ENCODE data around the gene PSTPIP1.

The PSTPIP1 gene

GRCh38 chr15:76978522-76979330 is 16.2 kb upstream of the PSTPIP1 start:
- no peak for DNase-seq (ENCODE audit: low spot score)

GRCh38 chr15:76979331-76979925 is 15.5 kb upstream of the PSTPIP1 start:
- peak; percentile 54 for DNase-seq (ENCODE audit: low spot score)

GRCh38 chr15:76979996-76980520 is 14.9 kb upstream of the PSTPIP1 start:
- no peak for DNase-seq (ENCODE audit: low spot score)

- DNase-seq (ENCODE audit: low spot score): no peak
Measured at GRCh38 chr15:76982356-76982755, 12.6 kb upstream of the PSTPIP1 start.

GRCh38 chr15:76982756-76983155 is 12.2 kb upstream of the PSTPIP1 start:
- DNase-seq (ENCODE audit: low spot score): no peak

- no peak for DNase-seq (ENCODE audit: low spot score)
Measured at GRCh38 chr15:76983590-76984375, 11.1 kb upstream of the PSTPIP1 start.

GRCh38 chr15:76986743-76987142 is 8.2 kb upstream of the PSTPIP1 start:
- no peak for DNase-seq (ENCODE audit: low spot score)

GRCh38 chr15:76987276-76987675 is 7.7 kb upstream of the PSTPIP1 start:
- no peak for DNase-seq (ENCODE audit: low spot score)

GRCh38 chr15:76987896-76988860 is 6.7 kb upstream of the PSTPIP1 start:
- no peak for DNase-seq (ENCODE audit: low spot score)

GRCh38 chr15:76988867-76989780 is 5.8 kb upstream of the PSTPIP1 start:
- DNase-seq (ENCODE audit: low spot score): no peak

- no peak for DNase-seq (ENCODE audit: low spot score)
Measured at GRCh38 chr15:76991048-76991447, 3.9 kb upstream of the PSTPIP1 start.

GRCh38 chr15:76991741-76992645 is 2.9 kb upstream of the PSTPIP1 start:
- DNase-seq (ENCODE audit: low spot score): no peak

- no peak for DNase-seq (ENCODE audit: low spot score)
Measured at GRCh38 chr15:76993114-76993725, 1.7 kb upstream of the PSTPIP1 start.

GRCh38 chr15:76994001-76994400 is 925 bp upstream of the PSTPIP1 start:
- no peak for DNase-seq (ENCODE audit: low spot score)

- no peak for DNase-seq (ENCODE audit: low spot score)
Measured at GRCh38 chr15:76994496-76994895, 430 bp upstream of the PSTPIP1 start.

- no peak for DNase-seq (ENCODE audit: low spot score)
Measured at GRCh38 chr15:76996076-76996525, 1.2 kb downstream of the PSTPIP1 start.

GRCh38 chr15:76996526-76997401 is 1.8 kb downstream of the PSTPIP1 start:
- DNase-seq (ENCODE audit: low spot score): peak; percentile 67

Measured in AG08396 (cell line).